Stimulated activated CD4-positive, alpha-beta T cell treated with anti-CD3 and anti-CD28 coated beads, TNF-alpha, amount 100 ng/mL, for 24 hours (primary cell): ENCODE results near the gene NOP56.

Experiments used
- DNase-seq, 3 experiments: peaks; one replicate each; pipeline ENCODE4 v3.0.0-alpha.2; 2020; ENCODE audit warnings: low read depth in 3 of 3

NOP56 gene

DNA sequence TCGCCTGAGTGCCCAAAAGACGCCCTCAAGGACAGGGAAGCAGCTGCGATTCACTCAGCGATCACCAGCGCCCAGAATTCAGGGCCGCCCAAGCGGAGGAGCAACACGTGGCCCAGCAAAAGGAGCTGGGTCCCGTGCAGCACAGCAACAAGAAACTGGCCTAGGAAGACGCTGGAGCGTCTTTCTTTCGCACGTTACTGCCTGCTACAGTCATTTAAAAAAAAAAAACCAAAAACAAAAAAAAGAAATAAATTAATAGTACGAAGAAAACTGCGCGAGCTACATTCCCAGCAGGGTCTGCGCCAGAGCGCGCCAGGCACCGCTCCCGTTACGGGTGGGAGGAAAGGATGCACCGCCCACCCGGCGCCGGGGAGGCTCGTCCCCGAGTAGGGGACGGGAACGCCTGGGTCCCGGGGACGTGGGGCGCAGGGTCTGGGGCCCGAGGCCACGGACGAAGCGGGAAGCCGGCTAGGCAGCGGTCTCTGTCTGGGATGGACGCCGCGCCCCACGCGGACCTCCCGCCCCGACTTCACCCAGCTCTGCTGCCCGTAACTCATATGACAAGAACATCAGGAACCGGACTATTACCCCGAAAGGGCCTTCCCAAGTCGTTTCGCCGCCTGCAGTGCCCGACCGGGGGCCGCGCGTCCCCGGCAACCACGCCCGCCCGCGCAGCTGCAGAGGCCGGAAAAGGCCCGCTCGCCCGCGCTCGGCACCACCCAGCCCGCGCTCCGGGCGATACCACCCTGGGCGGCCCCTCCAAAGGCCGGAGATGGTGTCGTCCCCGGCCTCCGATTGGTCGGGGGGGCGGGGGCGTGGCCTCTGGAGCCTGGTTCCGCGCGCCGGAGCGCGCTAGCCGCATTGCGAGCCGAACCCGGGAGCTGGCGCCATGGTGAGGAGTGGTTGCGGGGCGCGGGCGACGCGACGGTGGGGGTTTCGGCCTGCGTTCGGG, at the start of gene NOP56:
Gene NOP56 (plus strand): TSS at position 861 of the 952 bp plus-strand sequence. CDS start 29 bp downstream, at position 890.
- DNase-seq = peak; percentile 87 to 91 (median 91)

- no peak for DNase-seq
Measured at GRCh38 chr20:2602746-2603145, 49.7 kb upstream of the NOP56 start.

DNA sequence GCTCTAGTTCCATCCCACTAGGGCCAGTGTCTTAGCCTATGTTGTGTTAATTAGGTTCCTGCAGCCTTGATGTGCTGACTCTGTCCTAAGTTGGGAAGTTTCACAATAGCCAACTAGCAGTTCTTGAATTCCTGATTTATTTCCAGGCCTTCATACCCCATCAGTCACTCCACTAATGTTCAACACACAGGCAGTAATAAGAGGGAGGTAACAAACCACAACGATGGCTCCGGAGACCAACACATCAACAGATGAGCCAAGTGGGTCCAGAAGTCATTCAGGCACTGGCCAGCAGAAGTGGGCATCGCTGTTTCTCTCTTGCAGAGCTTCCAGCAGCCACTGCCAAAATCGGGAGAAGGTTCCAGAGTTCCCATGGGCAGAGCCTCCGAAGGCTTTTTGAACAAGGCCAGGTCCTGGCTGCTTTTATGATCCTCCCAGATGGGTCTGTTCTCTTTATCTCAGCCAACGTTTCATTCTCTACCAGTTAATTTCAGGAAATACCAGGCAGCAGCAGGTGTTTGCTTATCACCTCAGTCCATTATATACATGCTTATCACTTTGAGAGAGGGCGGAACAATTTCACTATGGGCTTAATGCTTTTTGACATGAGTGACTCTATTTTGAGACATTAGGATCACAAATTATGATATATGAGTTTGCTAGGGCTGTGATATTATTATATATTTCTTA, 48.5 kb upstream of the NOP56 start:
- no peak for DNase-seq

DNA sequence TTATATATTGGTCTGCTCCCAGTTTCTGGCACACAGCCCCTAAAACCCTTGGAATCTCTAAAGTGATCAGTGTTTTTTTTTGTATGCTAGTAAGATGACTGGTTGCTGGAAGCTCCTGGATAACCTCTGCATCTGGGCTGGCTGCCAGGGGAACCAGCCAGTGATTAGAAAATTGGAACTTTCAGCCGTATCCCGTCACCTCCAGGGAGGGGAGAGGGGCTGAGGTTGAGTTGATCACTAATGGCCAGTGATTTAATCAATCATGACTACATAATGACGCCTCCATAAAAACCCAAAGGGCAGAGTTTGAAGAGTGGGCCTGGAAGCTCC, 48.0 kb upstream of the NOP56 start:
- no peak for DNase-seq

DNA sequence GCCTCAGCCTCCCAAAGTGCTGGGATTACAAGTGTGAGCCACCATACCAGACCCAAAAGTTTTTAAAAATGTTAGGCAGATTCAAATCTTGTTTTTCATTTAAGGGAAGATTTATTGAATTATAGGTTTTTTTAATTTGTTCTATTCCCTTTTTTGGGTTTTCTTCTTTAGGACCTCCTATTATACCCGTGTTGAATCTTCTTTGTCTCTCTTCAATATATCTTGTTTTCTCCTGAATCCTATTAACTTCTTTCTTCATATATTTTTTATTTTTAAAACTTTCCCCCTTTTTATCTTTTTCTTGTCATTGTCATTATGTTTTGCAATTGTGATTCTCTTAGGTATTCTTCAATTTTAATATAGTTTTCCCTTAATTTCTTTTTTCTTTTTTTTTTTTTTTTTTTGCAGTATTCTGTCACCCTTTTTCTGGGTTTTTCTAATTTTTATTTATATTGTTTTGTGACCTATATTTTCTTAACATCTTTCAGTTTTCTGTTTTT, 45.9 kb upstream of the NOP56 start:
- no peak for DNase-seq

GRCh38 chr20:2610326-2610725, 42.1 kb upstream of the NOP56 start:
- no peak for DNase-seq

GRCh38 chr20:2610941-2611720, 41.3 kb upstream of the NOP56 start:
- no peak for DNase-seq

DNA sequence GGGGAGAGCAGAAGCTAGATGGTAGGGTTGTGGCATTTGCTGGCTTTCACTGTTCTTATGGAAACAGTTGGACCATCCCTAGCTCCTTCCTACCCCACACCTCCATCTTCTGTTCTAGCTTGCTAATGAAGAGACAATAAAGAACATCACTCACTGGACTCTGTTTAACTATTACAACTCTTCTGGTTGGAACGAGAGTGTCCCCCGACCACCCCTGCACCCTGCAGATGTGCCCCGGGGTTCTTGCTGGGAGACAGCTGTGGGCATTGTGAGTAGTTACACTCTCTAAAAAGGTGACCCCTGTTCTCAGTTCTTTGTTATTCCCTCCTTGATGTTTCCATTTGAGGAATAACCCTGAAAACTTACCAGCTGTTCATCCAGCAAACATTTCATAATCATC, 40.4 kb upstream of the NOP56 start:
- no peak for DNase-seq

DNA sequence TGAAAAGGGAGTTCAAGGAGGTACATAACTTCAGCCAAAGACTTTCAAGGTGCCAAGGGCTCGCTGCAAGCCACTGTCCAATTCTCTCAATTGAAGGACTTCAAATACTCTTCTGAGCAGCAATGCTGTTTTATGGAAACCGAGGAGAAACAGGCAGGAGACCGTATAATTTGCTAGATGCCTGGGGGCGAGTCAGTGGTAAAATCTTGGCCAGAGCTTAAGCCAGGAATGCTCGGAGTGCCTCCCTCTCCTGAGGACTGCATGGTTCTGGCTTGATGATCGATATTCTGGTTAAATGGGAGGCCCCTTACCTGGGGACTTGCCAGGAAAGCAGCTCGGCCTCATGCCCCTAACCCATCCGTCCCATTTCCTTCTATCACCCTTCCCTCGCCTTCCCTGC, 35.8 kb upstream of the NOP56 start:
- DNase-seq = no peak

GRCh38 chr20:2617099-2617714, 35.2 kb upstream of the NOP56 start:
- DNase-seq = no peak

- no peak for DNase-seq
Measured at GRCh38 chr20:2618815-2619214, 33.6 kb upstream of the NOP56 start.

DNA sequence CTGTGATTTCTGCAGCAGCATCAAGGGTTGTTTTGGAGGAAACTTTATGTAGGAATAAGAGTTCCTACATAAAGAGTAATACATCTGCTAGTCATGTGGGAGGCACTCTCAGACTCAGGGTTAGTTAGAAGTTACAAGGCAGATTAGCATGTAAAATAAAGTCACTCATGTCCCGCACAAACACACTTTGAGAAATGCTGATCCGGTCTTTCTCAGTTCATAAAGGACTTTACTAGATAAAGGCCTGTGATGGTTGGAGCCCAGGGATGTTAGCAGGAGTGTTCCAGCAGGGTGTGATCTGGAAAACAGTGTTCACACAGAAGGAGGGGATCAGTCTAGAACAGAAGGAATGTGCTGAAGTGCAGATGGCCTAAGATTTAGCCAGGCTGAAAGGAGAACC, 33.1 kb upstream of the NOP56 start:
- no peak for DNase-seq

DNA sequence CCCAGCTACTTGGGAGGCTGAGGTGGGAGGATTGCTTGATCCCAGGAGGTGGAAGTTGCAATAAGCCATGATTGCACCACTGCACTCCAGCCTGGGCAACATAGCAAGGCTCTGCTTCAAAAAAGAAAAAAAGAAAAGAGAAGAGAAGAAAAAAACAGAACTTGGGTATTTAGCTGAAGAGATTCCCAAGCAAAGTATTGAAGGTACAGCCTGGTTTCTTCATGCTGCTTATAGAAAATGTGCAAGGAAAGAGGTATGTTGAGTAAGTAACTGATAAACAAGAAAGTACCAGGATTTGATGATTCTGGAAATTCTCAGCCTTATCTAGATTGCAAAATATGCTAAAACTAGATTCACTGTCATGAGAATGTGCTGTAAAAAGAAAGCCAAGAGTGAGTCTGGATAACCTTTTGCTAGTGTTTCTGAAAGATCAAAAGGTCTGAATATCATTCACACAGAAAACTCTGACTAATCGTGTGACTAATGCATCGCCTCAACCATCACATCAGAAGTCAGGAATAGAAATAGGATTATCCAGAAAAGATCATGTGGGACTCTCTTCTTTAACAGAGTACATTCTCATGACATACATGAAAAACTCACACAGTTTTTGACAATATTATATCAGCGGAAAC, 32.4 kb upstream of the NOP56 start:
- no peak for DNase-seq

DNA sequence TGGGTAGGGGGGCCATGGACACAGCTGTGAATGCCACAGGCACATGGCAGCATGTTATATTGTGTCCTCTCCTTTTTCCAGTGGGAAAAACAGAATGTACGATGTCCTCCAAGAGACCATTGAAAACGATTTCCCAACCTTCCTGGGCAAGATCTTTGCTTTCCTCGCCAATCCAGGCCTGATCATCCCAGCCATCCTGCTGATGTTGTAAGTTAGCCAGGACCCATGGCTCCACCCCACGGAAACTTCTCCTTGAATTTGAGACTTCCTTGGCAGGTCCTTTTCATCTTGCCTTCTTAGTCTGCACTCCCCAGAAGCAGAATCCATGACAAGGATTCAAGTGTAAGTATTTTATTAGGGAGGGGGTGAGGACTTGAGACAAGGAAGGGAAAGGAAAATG, 28.2 kb upstream of the NOP56 start:
- no peak for DNase-seq

GRCh38 chr20:2625062-2625461, 27.4 kb upstream of the NOP56 start:
- DNase-seq = no peak

GRCh38 chr20:2626853-2627541, 25.4 kb upstream of the NOP56 start:
- DNase-seq = no peak

GRCh38 chr20:2631228-2631627, 21.2 kb upstream of the NOP56 start:
- no peak for DNase-seq

DNA sequence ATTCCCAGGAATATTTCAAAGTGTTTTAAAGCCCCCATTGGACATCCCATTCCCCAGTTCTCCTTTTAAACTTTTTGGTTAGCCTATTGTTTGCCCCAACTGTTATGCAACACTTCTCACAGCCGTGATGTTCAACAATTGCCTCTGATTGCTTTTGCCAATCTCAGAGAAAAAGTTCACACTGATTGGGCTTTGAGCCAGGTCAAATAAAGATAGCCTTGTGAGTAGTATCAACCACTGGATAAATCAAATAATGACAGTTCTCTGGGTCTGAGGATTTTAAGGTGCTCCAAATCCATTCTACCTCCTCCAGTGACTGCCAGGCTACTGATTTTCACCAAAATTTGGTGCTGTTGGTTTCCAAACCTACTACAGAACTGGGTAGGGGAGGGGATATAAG, 19.1 kb upstream of the NOP56 start:
- DNase-seq = no peak

GRCh38 chr20:2637246-2637645, 15.2 kb upstream of the NOP56 start:
- DNase-seq = no peak

GRCh38 chr20:2640260-2640659, 12.2 kb upstream of the NOP56 start:
- DNase-seq = no peak

- DNase-seq = no peak
Measured at GRCh38 chr20:2640899-2641298, 11.5 kb upstream of the NOP56 start.
